GM12878 (cell line): ENCODE measurements around the gene PACS2. TPM values are rescaled to one million over a fixed set of nuclear protein-coding genes. Genes with fewer than 3 reads are reported as not detected.

Experiments used
- ATAC-seq: fragments of 200-7000 bp; cut with Tn5 transposase; 3 replicates; pipeline ENCODE4 v1.9.1; 2020; ENCODE audit warnings: mild to moderate bottlenecking, moderate library complexity
- BruUV-seq: library from RNA; stranded (reverse); fragments of 400-500 nt; replicated peaks from 2 replicates; lab custom pipeline; 2021; lab: Mats Ljungman, UMichigan
- CTCF ChIA-PET: fragments of 300-600 bp; sonication (Branson Sonifier 250); formaldehyde crosslinking; extraction: SDS; loops from one replicate; lab custom pipeline; 2021; ENCODE audit warnings: inconsistent platforms; lab: Yijun Ruan, JAX
- POLR2A ChIA-PET: fragments of 350-600 bp; formaldehyde crosslinking; extraction: SDS; loops from one replicate; lab custom pipeline; 2021; ENCODE audit warnings: inconsistent platforms; lab: Charles Lee
- RAD21 ChIA-PET: fragments of 300-600 bp; sonication (Branson Sonifier 250); formaldehyde crosslinking; loops from one replicate; lab custom pipeline; 2023; ENCODE audit warnings: antibody characterized with exemption; ENCODE audit not compliant: unreplicated experiment; lab: Charles Lee
- SMC1A ChIA-PET: fragments of 300-600 bp; sonication (Branson Sonifier 250); formaldehyde crosslinking; loops from one replicate; lab custom pipeline; 2023; ENCODE audit not compliant: unreplicated experiment, uncharacterized antibody; lab: Charles Lee
- DNase-seq: peaks from one replicate; pipeline ENCODE4 v3.0.0-alpha.2; 2011; ENCODE audit warnings: low read depth, low spot score
- FAIRE-seq: peaks from 3 replicates; lab custom pipeline; 2011; peaks lifted over from hg19 to GRCh38; lab: Jason Lieb, UNC
- H2AFZ ChIP-seq: 2 replicates; pipeline ENCODE4 v1.6.0; 2011; ENCODE audit warnings: low read depth, low read length, control low read depth; ENCODE audit not compliant: control insufficient read depth
- H3K27ac ChIP-seq: 2 replicates; pipeline ENCODE4 v1.5.1; 2011; ENCODE audit warnings: control low read depth; ENCODE audit not compliant: control insufficient read depth, insufficient read depth
- H3K27me3 ChIP-seq, 2 experiments: replicated peaks in 1 of 2; 2 replicates each; pipeline versions ENCODE4 v1.6.0 to v1.6.1; 2011; ENCODE audit warnings: low read length in 1 of 2; ENCODE audit not compliant: control insufficient read depth in 2 of 2, insufficient read depth in 2 of 2
- H3K36me3 ChIP-seq, 2 experiments: 2 replicates each; pipeline ENCODE4 v1.5.1; 2011; ENCODE audit warnings: low read length in 1 of 2; ENCODE audit not compliant: control insufficient read depth in 2 of 2, insufficient read depth in 2 of 2
- H3K4me1 ChIP-seq: 2 replicates; pipeline ENCODE4 v1.6.1; 2011; ENCODE audit warnings: mild to moderate bottlenecking, low read length, moderate library complexity, mixed read lengths; ENCODE audit not compliant: control insufficient read depth, insufficient read depth
- H3K4me2 ChIP-seq: 2 replicates; pipeline ENCODE4 v1.6.0; 2011; ENCODE audit warnings: control low read depth; ENCODE audit not compliant: control insufficient read depth, insufficient read depth
- H3K4me3 ChIP-seq: fragments of 200-600 bp; sonication (generic); 2 replicates; pipeline ENCODE4 v1.5.1; 2016
- H3K79me2 ChIP-seq: 2 replicates; pipeline ENCODE4 v1.6.0; 2011; ENCODE audit warnings: low read length; ENCODE audit not compliant: control insufficient read depth, insufficient read depth
- H3K9ac ChIP-seq: 2 replicates; pipeline ENCODE4 v1.8.0; 2011; ENCODE audit warnings: low read length, control low read depth, mixed read lengths; ENCODE audit not compliant: control insufficient read depth, insufficient read depth
- H3K9me3 ChIP-seq: replicated peaks from 3 replicates; pipeline ENCODE4 v1.5.1; 2011; ENCODE audit warnings: mild to moderate bottlenecking, low read length; ENCODE audit not compliant: control insufficient read depth, insufficient read depth
- H4K20me1 ChIP-seq: 2 replicates; pipeline ENCODE4 v1.6.0; 2011; ENCODE audit not compliant: control insufficient read depth, insufficient read depth
- BRCA1 ChIP-seq: IDR thresholded peaks from 2 replicates; pipeline ENCODE4 v1.6.1; 2011; ENCODE audit warnings: low read depth, low read length, improper control_type of control experiment
- KLF5 ChIP-seq: fragments of 450-650 bp; IDR thresholded peaks from 2 replicates; pipeline ENCODE4 v1.6.1; 2014; ENCODE audit warnings: mild to moderate bottlenecking; ENCODE audit not compliant: partially characterized antibody
- PML ChIP-seq: IDR thresholded peaks from 2 replicates; pipeline ENCODE4 v1.6.1; 2012; ENCODE audit warnings: low read length, inconsistent platforms
- POLR2AphosphoS2 ChIP-seq: IDR thresholded peaks from 2 replicates; pipeline ENCODE4 v1.6.1; 2011; ENCODE audit warnings: low read depth, mild to moderate bottlenecking, low read length, improper control_type of control experiment, moderate library complexity
- SIX5 ChIP-seq: IDR thresholded peaks from 2 replicates; pipeline ENCODE4 v1.6.1; 2011; ENCODE audit warnings: mild to moderate bottlenecking, low read depth, low read length, moderate library complexity; ENCODE audit not compliant: severe bottlenecking
- SMAD5 ChIP-seq: IDR thresholded peaks from 2 replicates; pipeline ENCODE4 v1.6.1; 2016; ENCODE audit warnings: antibody characterized with exemption, low read depth
- SREBF1 ChIP-seq: IDR thresholded peaks from 2 replicates; pipeline ENCODE4 v1.6.1; 2012; ENCODE audit warnings: mild to moderate bottlenecking, low read length
- ZNF24 ChIP-seq: fragments of 450-650 bp; IDR thresholded peaks from 2 replicates; pipeline ENCODE4 v1.6.1; 2017; ENCODE audit warnings: antibody characterized with exemption, mild to moderate bottlenecking
- WGBS: methylation state at CpG from one replicate; pipeline ENCODE4 v1.1.6; 2016; ENCODE audit warnings: low lambda C conversion rate; ENCODE audit not compliant: insufficient replicate concordance, insufficient coverage; ENCODE audit errors: missing lambda C conversion rate; 5-methylcytosine and 5-hydroxymethylcytosine counted together
- in situ Hi-C: fragments of 300-500 bp; cut with MboI; formaldehyde crosslinking; loops from 9 replicates; pipeline ENCODE4 v1.14.3; 2018; ENCODE audit warnings: mixed read lengths
- intact Hi-C: fragments of 100-400 bp; cut with micrococcal nuclease; formaldehyde crosslinking; loops from one replicate; pipeline ENCODE4 v1.14.2; 2022; ENCODE audit not compliant: unreplicated experiment
- polyA plus RNA-seq, 11 experiments: library from polyadenylated mRNA; depleted of rRNA in 4 of 11; unstranded in 6 of 11; stranded (reverse) in 5 of 11; fragments of >200 nt; fragmentation: Nextera tagmentation in 4 of 11; fragmentation: Illumina TruSeq in 1 of 11; extraction: Ambion mirVana in 4 of 11; extraction: Trizol in 1 of 11; gene quantifications; 1 replicate in 1 of 11; 2 replicates in 10 of 11; pipeline versions ENCODE4 v1.2.1 to v1.2.3, GENCODE V29; 2011 to 2016; ENCODE audit warnings: inconsistent platforms in 2 of 11, missing spikeins in 2 of 11, low read depth in 1 of 11
- total RNA-seq, 4 experiments: library from RNA; depleted of rRNA in 3 of 4; stranded (reverse); fragments of >200 nt in 3 of 4; fragmentation: Illumina TruSeq in 1 of 4; extraction: Trizol in 1 of 4; gene quantifications; 2 replicates each; pipeline versions ENCODE4 v1.2.1 to v1.2.3, GENCODE V29; 2013 to 2021
- TF ChIP-seq, protein P1 (sequence below): IDR thresholded peaks from 2 replicates; pipeline ENCODE4 v1.6.1; 2011; ENCODE audit warnings: mild to moderate bottlenecking, low read depth, low read length, moderate library complexity; ENCODE audit not compliant: insufficient replicate concordance
- TF ChIP-seq, protein P2 (sequence below): fragments of 450-650 bp; IDR thresholded peaks from 2 replicates; pipeline ENCODE4 v1.6.1; 2017; ENCODE audit warnings: mild to moderate bottlenecking, moderate library complexity
- TF ChIP-seq, protein P3 (sequence below): fragments of 450-650 bp; IDR thresholded peaks from 2 replicates; pipeline ENCODE4 v1.6.1; 2018; ENCODE audit warnings: borderline replicate concordance, mild to moderate bottlenecking; ENCODE audit not compliant: partially characterized antibody
- TF ChIP-seq, protein P4 (sequence below): IDR thresholded peaks from 2 replicates; pipeline ENCODE4 v1.6.1; 2011; ENCODE audit warnings: borderline replicate concordance, low read depth, mild to moderate bottlenecking, moderate library complexity, mixed read lengths, low read length; ENCODE audit not compliant: insufficient read depth; ENCODE audit errors: extremely low read length

PACS2 gene
- total and polyA plus RNA-seq, 10 of the 15 experiments (the other 5 are each of a cell fraction or from before 2014, with no cell fraction given): 0.21 to 37.3 (median 9.4) TPM

DNA sequence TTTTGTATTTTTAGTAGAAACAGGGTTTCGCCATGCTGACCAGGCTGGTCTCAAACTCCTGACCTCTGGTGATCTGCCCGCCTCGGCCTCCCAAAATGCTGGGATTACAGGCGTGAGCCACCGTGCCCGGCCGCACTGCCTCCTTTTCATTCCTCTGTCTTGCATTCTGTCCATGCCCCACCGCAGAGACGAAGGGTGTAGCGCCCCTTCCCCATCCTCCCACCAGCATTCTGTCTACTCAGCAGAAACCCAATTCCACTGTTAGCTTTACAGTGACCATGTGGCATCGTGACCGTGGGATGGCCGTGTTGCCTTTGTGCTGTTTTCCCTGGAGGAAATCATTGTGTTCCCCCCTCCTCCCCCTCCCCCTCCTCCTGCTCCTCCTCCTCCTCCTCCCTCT lies 94.0 kb downstream of the PACS2 start:
- DNase-seq: no peak
- H2AFZ ChIP-seq: no peak overlapping the region
- H4K20me1 ChIP-seq: no peaks in the 10 kb centered on the region
- ChIA-PET CTCF (no interaction called here), POLR2A (no interaction called here), SMC1A (no interaction called here), RAD21 (interaction anchor here (0.7 kb wide), 1 partner anchor 66 kb away, joined by 4 read pairs; no protein-coding TSS in a partner anchor)
- no peak overlapping the region for H3K4me3 ChIP-seq
- intact Hi-C loops: no loop called here
- no TSS peak for BruUV-seq
- H3K36me3 ChIP-seq: no peaks in the 10 kb centered on the region
- no peaks in the 10 kb centered on the region for H3K9me3 ChIP-seq
- 88% methylated on average over 13 of the region's 13 CpGs for WGBS
- TF ChIP-seq, protein P1, sequence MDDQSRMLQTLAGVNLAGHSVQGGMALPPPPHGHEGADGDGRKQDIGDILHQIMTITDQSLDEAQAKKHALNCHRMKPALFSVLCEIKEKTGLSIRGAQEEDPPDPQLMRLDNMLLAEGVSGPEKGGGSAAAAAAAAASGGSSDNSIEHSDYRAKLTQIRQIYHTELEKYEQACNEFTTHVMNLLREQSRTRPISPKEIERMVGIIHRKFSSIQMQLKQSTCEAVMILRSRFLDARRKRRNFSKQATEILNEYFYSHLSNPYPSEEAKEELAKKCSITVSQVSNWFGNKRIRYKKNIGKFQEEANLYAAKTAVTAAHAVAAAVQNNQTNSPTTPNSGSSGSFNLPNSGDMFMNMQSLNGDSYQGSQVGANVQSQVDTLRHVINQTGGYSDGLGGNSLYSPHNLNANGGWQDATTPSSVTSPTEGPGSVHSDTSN: no peak
- TF ChIP-seq, protein P2, sequence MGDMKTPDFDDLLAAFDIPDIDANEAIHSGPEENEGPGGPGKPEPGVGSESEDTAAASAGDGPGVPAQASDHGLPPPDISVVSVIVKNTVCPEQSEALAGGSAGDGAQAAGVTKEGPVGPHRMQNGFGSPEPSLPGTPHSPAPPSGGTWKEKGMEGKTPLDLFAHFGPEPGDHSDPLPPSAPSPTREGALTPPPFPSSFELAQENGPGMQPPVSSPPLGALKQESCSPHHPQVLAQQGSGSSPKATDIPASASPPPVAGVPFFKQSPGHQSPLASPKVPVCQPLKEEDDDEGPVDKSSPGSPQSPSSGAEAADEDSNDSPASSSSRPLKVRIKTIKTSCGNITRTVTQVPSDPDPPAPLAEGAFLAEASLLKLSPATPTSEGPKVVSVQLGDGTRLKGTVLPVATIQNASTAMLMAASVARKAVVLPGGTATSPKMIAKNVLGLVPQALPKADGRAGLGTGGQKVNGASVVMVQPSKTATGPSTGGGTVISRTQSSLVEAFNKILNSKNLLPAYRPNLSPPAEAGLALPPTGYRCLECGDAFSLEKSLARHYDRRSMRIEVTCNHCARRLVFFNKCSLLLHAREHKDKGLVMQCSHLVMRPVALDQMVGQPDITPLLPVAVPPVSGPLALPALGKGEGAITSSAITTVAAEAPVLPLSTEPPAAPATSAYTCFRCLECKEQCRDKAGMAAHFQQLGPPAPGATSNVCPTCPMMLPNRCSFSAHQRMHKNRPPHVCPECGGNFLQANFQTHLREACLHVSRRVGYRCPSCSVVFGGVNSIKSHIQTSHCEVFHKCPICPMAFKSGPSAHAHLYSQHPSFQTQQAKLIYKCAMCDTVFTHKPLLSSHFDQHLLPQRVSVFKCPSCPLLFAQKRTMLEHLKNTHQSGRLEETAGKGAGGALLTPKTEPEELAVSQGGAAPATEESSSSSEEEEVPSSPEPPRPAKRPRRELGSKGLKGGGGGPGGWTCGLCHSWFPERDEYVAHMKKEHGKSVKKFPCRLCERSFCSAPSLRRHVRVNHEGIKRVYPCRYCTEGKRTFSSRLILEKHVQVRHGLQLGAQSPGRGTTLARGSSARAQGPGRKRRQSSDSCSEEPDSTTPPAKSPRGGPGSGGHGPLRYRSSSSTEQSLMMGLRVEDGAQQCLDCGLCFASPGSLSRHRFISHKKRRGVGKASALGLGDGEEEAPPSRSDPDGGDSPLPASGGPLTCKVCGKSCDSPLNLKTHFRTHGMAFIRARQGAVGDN: no peak
- TF ChIP-seq, protein P3, sequence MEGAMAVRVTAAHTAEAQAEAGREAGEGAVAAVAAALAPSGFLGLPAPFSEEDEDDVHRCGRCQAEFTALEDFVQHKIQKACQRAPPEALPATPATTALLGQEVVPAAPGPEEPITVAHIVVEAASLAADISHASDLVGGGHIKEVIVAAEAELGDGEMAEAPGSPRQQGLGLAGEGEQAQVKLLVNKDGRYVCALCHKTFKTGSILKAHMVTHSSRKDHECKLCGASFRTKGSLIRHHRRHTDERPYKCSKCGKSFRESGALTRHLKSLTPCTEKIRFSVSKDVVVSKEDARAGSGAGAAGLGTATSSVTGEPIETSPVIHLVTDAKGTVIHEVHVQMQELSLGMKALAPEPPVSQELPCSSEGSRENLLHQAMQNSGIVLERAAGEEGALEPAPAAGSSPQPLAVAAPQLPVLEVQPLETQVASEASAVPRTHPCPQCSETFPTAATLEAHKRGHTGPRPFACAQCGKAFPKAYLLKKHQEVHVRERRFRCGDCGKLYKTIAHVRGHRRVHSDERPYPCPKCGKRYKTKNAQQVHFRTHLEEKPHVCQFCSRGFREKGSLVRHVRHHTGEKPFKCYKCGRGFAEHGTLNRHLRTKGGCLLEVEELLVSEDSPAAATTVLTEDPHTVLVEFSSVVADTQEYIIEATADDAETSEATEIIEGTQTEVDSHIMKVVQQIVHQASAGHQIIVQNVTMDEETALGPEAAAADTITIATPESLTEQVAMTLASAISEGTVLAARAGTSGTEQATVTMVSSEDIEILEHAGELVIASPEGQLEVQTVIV: no peak
- no peak for TF ChIP-seq ZNF24
- no peak for TF ChIP-seq SMAD5
- TF ChIP-seq KLF5: no peak
- TF ChIP-seq SREBF1: no peak
- TF ChIP-seq BRCA1: no peak
- no peak for TF ChIP-seq SIX5
- TF ChIP-seq, protein P4, sequence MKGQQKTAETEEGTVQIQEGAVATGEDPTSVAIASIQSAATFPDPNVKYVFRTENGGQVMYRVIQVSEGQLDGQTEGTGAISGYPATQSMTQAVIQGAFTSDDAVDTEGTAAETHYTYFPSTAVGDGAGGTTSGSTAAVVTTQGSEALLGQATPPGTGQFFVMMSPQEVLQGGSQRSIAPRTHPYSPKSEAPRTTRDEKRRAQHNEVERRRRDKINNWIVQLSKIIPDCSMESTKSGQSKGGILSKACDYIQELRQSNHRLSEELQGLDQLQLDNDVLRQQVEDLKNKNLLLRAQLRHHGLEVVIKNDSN: no peak
- TF ChIP-seq PML: no peak
- no peak for TF ChIP-seq POLR2AphosphoS2
- H3K4me2 ChIP-seq: no peak overlapping the region
- H3K9ac ChIP-seq: no peak overlapping the region
- no peak overlapping the region for H3K27ac ChIP-seq
- peaks cover 8% of the 10 kb centered on the region; the same call in 1 of the 2 replicates for H3K4me1 ChIP-seq
- H3K79me2 ChIP-seq: no peaks in the 10 kb centered on the region
- in situ Hi-C loops: no loop called here
- FAIRE-seq: no peak
- H3K27me3 ChIP-seq: peaks cover 7 to 10% of the 10 kb centered on the region in 2 experiments; a peak in 3 of 4 replicates
- ATAC-seq: no peak
